HG02642 (cell line): Measurements from ENCODE around the gene TTC33.

Experiments used
- ATAC-seq: cut with Tn5 transposase; IDR thresholded peaks from one replicate; pipeline ENCODE4 v1.9.1; 2021; ENCODE audit warnings: mild to moderate bottlenecking; ENCODE audit not compliant: unreplicated experiment, poor library complexity

TTC33 gene

GRCh38 chr5:40497573-40497972, 258.2 kb downstream of the TTC33 start:
- no peak for ATAC-seq

- ATAC-seq = no peak
Observed at GRCh38 chr5:40495237-40495635, 260.5 kb downstream of the TTC33 start.

GRCh38 chr5:40494631-40495236, 261.0 kb downstream of the TTC33 start:
- ATAC-seq = no peak

- ATAC-seq = no peak
Observed at GRCh38 chr5:40492056-40492455, 263.7 kb downstream of the TTC33 start.

- ATAC-seq = no peak
Observed at GRCh38 chr5:40491644-40492043, 264.1 kb downstream of the TTC33 start.

- peak; percentile 50 for ATAC-seq
Observed at GRCh38 chr5:40490464-40491111, 265.2 kb downstream of the TTC33 start.

- no peak for ATAC-seq
Observed at GRCh38 chr5:40489421-40489820, 266.3 kb downstream of the TTC33 start.

- ATAC-seq = peak; percentile 41
Observed at GRCh38 chr5:40486437-40487275, 269.1 kb downstream of the TTC33 start.

- ATAC-seq = peak; percentile 65
Observed at GRCh38 chr5:40485021-40485998, 270.5 kb downstream of the TTC33 start.

GRCh38 chr5:40484495-40484894, 271.3 kb downstream of the TTC33 start:
- peak; percentile 40 for ATAC-seq

- no peak for ATAC-seq
Observed at GRCh38 chr5:40483316-40483715, 272.4 kb downstream of the TTC33 start.

GRCh38 chr5:40481241-40481640, 274.5 kb downstream of the TTC33 start:
- no peak for ATAC-seq

- ATAC-seq = no peak
Observed at GRCh38 chr5:40480392-40480791, 275.4 kb downstream of the TTC33 start.

GRCh38 chr5:40479939-40480338, 275.8 kb downstream of the TTC33 start:
- no peak for ATAC-seq

GRCh38 chr5:40478766-40479165, 277.0 kb downstream of the TTC33 start:
- no peak for ATAC-seq

GRCh38 chr5:40477856-40478546, 277.8 kb downstream of the TTC33 start:
- no peak for ATAC-seq

- no peak for ATAC-seq
Observed at GRCh38 chr5:40475561-40475960, 280.2 kb downstream of the TTC33 start.

- ATAC-seq = no peak
Observed at GRCh38 chr5:40474250-40474649, 281.5 kb downstream of the TTC33 start.

GRCh38 chr5:40465416-40465815, 290.3 kb downstream of the TTC33 start:
- no peak for ATAC-seq

GRCh38 chr5:40464511-40464910, 291.2 kb downstream of the TTC33 start:
- no peak for ATAC-seq
